ENCODE results near the gene TMPRSS11A.

GRCh38 chr4:67897686-67898085, 65.6 kb downstream of the TMPRSS11A start:
- TF ChIP-seq EZH2 (IDR thresholded peaks at IDR 0.05), result no peak
- TF ChIP-seq CTCF (IDR thresholded peaks at IDR 0.05), result no peak
- TF ChIP-seq EZH2phosphoT487 (IDR thresholded peaks at IDR 0.05), result no peak

Data from neural progenitor cell (in vitro differentiated cells).